GM08714 (cell line): ENCODE measurements around the gene KCNF1.

ENCODE experiments used
- H3K4me3 ChIP-seq: fragments of 200-500 bp; sonication (Bioruptor generic); 2 replicates; pipeline ENCODE4 v1.5.1; 2014; ENCODE audit warnings: mild to moderate bottlenecking, low read length, inconsistent platforms
- ZNF274 ChIP-seq: IDR thresholded peaks from 2 replicates; pipeline ENCODE4 v1.6.1; 2012; ENCODE audit warnings: mild to moderate bottlenecking, low read depth, low read length

The KCNF1 gene

DNA sequence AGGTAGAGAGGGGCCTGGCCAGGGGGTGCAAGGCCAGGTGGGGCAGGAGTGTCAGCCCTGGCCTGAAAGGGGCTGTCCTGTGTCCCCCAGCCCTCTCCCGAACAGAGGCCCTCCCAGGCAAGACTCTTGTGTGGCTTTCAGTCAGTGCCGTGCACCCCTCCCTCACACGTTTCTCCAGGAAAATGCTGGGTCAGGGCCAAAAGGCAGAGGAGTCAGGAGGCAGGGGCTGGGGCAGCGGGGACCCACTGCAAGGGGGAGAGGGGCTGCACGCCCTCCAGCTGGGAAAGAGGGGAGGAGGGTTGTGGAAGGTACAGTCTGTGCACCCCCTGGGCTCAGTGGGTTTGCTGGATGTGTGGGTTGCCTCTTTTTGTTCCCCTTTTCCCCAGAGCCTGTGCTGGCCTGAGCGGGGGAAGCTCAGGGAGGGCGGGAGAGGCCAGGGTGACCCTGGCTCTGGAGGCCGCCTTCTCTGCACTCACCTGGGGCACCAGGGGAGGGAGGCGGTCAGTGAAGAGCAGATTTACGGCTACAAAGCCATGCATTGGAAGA lies 4.1 kb downstream of the KCNF1 start:
- H3K4me3 ChIP-seq = no peak overlapping the region
- no peak for TF ChIP-seq ZNF274

DNA sequence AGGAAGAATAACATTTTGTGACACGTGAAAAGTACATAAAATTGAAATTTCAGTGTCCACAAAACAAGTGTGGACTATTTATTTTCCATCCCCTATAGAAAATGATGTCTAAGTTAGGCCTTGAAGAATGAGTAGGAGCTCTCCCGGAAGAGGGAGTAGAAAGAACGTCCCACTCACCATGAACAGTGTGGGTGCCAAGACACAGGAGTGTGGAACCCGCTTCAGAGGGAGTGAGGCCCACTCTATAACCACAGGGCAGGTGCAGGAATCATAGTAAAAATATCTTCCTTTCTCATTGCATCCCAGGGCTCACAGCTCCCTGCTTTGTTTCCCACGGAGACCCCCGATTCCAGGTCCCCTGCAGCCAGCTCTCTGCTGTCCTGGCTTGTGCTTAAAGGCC lies 5.2 kb downstream of the KCNF1 start:
- H3K4me3 ChIP-seq = no peak overlapping the region
- no peak for TF ChIP-seq ZNF274

DNA sequence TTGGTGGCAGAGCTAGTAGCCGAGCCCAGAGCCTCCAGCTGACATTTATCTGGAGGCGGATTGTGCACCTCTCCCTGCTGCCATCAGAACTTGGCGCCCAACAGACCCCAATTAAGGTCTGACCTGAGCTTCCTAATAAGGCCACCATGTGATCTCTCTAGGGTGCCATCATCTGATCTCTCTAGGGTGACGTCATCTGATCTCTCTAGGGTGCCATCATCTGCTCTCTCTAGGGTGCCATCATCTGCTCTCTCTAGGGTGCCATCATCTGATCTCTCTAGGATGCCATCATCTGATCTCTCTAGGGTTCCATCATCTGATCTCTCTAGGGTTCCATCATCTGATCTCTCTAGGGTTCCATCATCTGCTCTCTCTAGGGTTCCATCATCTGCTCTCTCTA lies 6.2 kb downstream of the KCNF1 start:
- H3K4me3 ChIP-seq = no peak overlapping the region
- no peak for TF ChIP-seq ZNF274

DNA sequence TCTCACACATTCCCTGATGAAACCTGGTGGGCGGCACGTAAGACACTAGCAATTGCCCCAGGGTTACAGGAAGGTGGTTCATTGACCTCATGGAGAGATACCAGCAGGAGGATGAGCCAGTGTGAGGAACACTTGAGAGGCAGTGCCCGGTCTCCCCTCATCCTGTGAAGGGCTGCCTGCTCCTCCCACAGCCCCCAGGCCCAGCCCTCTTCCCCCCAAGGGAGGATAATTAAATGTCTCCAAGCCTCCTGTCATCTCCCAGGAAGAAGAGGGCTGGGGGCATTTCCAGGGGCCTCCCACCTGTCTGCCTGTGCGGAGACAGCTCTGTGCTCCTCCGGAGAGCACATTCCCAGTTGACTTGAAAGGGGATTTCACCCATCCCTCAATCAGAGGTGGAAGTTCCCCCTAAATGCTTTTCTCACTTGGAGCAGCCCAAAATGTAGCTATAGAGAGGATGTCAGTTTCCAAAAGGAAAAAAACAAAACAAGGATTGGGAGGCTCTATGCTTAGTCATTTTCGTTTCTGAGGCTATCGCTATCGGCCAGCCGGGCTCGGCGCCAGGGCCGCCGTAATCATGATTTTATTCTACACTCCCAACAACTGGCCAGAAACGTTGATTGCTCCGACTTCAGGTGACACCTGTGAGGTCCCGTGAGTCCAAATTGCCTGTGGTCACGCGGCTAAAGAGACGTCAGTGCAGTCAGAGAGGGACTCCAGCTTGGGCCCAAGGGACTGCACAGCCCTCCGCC lies 7.1 kb downstream of the KCNF1 start:
- no peak overlapping the region for H3K4me3 ChIP-seq
- no peak for TF ChIP-seq ZNF274

DNA sequence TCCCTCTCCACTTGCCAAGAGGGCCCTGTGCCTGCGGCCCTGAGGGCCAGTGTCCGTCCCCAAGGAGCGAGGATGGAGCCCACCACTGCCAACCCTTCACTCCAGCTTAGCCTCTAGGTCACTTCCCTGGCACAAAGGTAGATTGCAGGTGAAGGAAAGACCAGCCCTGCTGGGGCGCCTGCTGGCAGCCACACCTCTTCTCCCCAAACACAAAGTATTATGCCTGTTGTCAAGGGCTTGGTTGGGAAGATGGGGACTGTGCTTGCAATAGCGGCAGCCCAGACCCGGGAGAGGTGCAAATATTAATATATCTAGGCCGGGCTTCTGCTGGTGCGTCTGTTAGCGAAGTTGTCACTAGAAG lies 7.7 kb downstream of the KCNF1 start:
- TF ChIP-seq ZNF274 = no peak
- no peak overlapping the region for H3K4me3 ChIP-seq

DNA sequence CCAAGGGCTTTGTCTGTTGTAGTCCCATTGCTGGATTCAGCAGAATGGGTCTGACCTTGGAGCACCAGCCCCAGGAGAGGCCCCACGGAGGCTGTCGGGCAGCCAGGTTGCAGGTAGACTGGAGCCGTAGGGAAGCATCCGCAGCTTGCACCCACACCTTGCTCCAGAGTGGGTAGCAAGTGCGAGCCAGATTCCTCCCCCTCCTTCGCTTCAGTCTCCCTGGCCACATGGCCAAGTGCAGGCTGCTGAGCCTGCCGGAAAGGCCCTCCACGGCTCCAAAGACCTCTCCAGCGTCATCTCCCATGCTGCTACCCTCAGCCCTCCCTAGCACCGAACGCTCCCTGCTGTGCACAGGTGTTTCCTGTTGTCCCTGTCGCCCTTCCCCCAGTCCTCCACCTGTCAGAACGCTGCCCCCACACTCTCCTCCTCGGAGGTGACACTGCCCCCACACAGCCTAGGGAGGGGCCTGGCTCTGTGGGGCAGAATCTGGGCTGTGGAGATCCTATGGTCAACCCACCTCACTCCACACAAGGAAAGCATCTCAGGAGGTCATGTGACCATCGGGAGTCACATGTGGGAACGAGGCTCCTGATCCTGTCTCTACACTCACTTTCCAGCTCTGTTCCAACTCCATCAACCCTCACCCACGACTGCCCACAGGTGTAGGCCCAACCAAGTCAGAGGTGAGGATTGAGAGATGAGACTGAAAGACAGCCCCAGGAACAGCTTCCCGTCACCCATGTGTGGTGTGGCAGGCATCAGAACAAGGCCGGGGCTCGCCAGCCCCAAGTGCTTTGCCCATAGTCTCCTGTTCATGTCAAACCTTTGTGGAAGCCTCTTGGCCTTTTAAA lies 8.3 kb downstream of the KCNF1 start:
- H3K4me3 ChIP-seq = no peak overlapping the region
- no peak for TF ChIP-seq ZNF274

DNA sequence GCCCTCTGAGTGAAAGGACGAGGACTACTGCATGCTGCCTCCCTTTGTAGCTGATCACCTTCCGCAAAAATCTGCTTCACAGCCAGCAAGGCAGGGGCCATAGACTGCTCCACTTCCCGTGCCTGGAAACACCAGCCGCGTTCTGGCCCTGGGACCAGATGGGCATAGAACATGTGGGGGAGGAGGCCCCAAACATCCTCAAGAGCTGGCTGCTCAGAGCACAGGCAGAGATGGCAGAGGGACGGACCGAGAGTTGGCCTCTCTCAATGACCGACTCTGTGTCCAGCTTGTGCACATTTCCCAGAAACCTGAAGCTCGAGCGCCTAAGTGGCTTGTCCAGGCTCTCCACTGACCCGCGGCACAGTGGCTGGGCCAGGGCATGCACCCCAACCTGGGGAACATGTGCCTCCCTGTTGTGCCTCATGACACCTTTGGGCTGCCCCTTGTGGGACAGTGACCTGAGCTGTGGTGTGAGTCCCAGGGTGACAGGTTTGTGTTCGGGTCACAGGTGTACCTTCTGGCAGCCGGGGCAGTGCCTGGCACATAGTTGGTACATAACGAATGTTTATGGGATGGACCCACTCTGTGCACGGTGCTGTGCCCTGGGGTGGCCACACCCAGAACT lies 9.1 kb downstream of the KCNF1 start:
- no peak for TF ChIP-seq ZNF274
- no peak overlapping the region for H3K4me3 ChIP-seq

DNA sequence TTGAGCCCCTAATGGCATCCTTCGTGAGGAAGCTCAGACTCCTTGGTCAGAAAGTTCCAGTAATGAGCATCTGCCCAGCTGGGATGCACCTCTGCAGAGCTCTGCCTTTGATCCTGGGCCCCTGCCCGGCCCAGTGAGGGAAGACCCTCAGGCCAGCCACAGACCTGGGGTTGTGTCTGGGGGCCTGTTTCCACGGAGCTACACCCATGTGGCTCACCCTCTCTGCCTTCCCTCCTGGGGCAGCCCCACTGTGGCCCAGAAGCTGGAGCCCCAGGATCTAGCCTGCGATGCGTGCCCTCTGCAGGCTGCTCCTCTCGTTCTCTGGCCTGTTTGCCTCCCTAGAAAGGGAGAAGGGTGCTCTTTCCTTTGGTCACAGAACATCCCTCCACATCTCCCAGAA lies 9.8 kb downstream of the KCNF1 start:
- no peak for TF ChIP-seq ZNF274
- no peak overlapping the region for H3K4me3 ChIP-seq

DNA sequence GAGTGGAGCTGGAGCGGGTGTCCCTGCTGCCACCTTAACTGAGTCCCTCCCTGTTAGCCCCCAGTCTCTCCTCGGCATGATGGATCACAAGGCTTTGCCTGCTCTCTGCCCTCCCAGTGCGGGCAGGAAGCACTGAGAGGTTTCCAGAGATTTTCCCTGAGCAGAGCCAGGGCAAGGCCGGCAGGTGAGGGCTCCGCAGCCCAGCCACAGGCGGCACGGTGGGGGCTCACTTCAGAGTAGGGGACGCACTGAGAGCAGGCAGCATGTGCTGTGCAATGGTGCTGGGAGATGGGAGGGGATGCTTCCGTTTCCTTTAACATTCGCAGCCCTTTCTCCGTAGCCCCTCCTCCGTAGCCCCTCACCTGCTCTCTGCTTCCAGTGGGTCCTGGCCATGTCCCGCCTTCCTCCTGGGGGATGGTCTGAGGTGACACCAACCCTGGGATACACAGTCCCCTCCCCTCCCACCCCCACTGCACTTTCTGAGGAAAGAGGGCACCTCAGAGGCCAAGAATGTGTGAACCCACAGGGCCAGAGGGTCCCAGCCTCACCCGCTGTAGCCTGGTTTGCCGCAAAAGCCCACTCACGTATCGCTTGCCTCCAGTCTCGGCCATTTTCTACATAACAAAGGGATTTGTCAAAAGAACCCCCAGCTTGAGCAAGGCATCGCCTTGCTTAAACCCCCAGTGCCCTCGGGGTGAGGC lies 10.7 kb downstream of the KCNF1 start:
- no peak overlapping the region for H3K4me3 ChIP-seq
- TF ChIP-seq ZNF274 = no peak

DNA sequence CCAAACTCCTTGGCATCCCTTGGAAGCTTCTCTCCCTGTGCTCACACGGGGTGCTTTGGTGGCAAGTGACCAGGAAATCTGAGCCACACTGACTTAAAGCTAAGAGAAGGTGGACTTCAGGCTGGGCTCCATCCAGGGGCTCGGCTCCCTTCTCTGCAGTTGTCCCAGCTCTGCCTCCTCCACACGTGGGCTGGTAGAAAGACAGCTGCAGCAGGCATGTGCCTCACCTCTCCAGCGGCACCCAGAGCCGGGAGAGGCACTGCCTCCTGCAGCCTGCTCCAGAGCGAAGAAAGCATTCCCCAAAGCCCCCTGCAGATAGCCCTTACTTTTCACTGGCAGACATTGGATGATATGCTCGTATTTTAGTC lies 11.3 kb downstream of the KCNF1 start:
- TF ChIP-seq ZNF274 = no peak
- no peak overlapping the region for H3K4me3 ChIP-seq

DNA sequence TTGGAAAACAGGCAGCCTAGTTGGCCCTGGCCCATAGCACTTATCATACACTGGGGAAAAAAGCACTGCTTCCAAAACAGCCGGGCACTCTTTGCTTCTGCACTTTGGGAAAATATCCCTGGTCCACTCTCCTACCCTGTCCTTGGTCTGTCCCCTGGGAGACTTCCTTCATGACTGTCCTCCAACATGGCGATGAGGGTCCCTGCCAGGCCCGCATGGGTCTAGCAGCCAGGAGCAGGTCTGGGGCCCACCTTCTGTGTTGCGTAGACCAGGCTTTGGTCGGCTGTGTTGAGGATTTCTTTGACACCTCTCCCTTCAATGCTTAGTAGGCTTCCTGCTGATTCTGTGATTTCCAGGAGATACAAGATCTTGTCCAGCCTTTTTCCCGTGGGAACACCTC lies 12.2 kb downstream of the KCNF1 start:
- no peak for TF ChIP-seq ZNF274
- H3K4me3 ChIP-seq = no peak overlapping the region

DNA sequence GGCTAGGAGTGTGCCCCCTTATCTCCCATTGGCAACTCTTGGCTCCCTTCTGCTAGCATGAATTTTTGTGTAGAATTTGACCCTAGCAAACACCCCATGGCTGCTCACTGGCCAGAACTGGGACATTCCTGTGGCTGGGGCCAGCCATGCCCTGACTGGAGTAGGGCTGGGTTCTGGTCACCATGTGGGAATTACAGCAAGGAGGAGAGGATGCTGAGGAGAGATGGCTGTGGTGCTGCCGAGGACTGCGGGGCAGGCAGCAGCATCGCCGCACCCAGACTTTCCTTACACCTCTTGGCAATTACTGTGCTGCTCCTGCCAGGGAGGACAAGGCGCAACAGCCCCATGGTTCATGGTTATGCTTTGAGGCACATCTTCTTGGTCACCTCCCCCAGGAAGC lies 12.7 kb downstream of the KCNF1 start:
- no peak overlapping the region for H3K4me3 ChIP-seq
- TF ChIP-seq ZNF274 = no peak

DNA sequence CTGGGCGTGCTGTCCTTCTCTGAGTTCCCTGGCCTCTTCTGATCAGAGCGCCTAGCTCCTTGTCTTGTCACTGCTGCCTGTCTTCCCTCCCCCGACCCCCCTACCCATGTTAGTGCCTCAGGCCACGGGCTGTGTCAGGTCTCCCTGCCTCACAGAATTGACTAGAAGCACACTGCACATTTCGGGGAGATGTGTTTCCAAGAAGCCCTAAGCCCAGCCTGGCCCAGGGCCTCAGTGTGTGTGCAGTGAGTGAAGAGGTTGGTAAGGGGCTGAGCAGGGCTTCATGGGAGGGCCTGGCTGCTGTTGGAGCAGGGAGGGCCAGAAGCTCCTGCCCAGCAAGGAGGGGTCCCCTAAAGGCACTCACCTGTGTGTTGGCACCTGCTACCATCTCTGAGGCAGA lies 13.1 kb downstream of the KCNF1 start:
- H3K4me3 ChIP-seq = no peak overlapping the region
- TF ChIP-seq ZNF274 = no peak

DNA sequence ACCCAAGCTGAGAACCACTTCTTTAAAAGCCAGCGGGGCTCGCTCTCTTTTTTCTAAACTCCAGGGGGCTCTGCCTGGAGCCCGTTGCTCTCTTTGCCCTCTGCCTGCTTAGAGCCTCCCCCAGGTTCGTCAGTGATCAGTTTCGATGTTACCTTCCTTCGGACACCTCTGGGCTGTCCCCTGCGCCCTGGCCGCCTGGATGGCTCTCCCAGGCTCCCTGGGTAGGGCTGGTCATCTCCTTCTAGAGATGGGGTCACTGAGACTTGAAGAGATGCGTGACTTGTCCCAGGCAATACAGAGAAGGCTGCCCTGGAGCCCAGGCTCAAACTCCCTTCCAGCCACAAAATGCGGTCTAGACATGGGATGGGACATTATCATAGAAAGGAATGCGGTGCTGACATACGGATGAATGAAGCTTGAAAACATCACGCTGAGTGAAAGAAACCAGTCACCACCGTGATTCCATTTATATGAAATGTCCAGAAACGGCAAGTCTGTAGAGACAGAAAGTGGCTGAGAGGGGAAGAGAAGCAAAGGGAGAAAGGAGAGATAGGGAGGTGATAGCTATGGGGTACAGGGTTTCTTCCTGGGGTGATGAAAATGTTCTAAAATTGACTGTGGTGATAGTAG lies 14.6 kb downstream of the KCNF1 start:
- TF ChIP-seq ZNF274 = no peak
- no peak overlapping the region for H3K4me3 ChIP-seq
